GM19328 (cell line): ENCODE data around the gene DENND2C.
A peak's percentile ranks its signal among the peaks of the same experiment; 100 is the strongest.

ENCODE experiments used
- ATAC-seq: cut with Tn5 transposase; IDR thresholded peaks from one replicate; pipeline ENCODE4 v1.9.1; 2021; ENCODE audit warnings: mild to moderate bottlenecking, moderate library complexity; ENCODE audit not compliant: unreplicated experiment

DENND2C gene

DNA sequence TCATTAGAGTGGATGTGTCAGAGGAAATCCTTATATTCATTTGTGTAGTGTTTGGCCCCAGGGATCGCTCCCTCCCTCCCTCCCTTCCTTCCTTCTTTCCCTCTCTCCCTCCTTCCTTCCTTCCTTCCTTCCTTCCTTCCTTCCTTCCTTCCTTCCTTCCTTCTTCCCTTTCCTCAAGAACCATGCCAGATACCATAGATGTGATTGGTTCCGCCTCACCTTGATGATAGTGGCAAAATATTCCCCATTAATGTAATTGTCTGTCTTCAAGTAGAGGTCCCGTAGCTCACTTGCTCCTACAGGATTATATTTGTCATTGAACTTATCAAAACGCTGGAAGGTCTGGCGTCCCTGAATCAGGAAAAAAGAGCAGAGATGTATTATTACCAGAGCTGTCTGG is 7.8 kb upstream of the DENND2C start:
- no peak for ATAC-seq

- ATAC-seq = no peak
Measured at GRCh38 chr1:114676115-114676514, 6.3 kb upstream of the DENND2C start.

DNA sequence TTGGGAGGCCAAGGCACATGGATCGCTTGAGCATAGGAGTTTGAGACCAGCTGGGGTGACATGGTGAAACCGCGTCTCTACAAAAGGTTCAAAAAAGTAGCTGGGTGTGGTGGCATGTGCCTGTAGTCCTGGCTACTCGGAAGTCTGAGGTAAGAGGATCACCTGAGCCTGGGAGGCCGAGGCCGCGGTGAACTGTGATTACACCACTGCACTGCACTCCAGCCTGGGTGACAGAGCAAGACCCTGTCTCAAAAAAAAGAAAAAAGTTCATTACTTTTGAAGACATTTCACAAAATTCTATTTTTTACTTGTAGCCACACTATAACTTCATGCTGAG is 2.1 kb upstream of the DENND2C start:
- no peak for ATAC-seq

DNA sequence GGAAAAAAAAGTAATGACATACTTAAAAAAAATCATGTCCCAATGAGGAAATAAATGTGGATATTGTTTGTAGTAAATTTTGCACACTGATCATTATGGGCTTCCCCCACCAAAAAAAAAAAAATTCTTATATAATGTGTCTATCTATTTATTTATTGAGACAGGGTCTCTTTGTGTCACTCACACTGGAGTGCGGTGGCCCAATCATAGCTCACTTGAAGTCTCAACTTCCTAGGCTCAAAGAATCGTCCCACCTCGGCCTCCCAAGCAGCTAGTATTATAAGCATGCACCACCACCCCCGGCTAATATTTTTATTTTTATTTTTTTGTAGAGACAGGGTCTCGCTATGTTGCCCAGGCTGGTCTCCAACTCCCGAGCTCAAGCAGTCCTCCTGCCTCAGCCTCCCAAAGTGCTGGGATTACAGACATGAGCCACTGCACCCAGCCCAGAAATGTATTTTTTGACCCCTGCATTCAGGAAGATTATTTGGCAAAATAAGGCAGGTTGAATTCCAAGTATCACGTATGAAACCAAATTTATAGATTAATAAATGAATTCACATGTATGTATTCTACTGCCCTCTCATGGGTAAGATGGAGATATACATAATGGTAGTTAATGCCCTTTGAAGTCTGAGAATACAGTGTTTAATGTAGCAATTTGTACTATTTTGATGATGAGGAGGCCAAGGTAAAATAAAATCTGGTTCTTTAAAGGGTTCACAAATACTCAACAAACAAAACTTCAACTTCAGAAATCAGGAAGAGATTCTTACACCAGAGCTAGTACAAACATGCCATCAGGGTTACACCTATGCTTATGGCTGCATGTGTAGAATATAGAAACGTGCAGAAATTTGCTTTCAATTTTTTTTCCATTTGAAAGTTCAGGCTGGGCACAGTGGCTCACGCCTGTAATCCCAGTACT is 1.4 kb upstream of the DENND2C start:
- no peak for ATAC-seq

GRCh38 chr1:114670083-114671010 is 498 bp upstream of the DENND2C start:
- ATAC-seq = peak; percentile 99

DNA sequence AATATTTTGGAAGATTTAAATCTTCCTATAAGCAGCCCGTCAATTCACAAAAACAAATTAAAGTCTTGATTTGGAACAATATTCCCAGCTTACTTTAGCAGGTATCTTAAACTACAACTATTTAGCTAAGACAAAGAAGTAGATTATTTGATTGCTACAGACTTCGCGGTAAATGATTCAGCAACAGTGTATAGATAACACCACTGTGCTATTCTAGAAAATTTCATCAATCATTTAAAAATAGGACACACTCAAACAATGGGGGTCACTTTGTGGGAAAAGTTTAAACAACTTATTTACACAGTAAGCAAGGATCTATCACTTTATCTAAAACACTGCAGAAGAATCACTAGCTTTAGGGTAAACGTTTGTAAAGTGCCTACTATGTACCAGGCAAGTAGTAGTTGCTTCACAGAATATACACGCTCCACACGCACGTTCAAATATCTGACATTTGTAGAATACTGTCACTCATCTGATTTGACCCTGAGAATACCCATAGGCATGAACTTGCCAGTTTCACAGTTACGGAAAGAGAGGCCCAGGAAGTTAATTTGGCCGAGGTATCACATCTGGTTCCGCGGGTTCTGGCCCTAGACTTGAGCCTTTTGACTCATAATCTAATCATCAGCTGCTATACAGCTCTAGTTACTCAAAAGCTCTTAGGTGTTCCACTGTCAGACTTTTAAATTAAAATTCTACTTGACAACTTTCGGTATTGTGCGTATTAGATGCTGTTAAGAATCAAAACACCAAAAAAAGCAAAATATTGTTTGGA is 876 bp downstream of the DENND2C start:
- no peak for ATAC-seq

DNA sequence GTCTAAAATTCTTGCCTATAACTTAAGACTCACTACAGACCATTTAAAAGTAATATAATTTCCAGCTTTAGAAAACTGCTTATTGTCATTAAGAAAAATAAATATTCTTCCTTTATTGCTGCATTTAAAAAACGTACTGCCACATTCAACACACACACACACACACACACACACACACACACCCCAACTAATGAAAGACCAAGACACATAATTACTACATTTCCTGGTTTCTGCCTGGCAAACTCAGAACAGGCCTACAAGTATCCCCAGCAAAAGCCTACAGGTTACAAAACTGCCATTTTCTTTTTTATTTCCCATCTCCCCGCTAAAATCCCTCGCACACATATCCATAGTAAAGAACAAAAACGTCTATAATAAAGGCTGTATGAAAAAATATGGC is 1.5 kb downstream of the DENND2C start:
- ATAC-seq = no peak

- no peak for ATAC-seq
Measured at GRCh38 chr1:114666954-114667353, 2.9 kb downstream of the DENND2C start.

GRCh38 chr1:114660238-114660637 is 9.6 kb downstream of the DENND2C start:
- no peak for ATAC-seq

DNA sequence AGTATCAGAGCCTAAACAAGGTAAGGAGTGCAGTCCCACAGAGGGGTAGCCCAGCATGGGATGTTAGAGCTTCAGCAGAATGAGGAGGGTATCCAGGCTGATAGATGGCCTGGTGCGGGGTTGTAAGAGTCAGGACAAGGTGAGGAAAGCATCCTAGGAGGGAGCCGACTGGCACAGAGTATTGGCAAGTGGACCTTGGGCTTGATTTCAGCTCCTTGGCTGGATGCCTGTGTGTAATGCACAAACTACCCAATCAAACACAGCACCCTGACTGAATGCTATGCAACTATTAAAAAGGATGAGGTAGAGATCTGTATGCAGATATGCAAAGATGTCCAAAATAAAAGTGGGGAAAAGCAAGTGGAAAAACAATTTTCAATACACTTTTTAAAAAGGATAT is 18.0 kb downstream of the DENND2C start:
- no peak for ATAC-seq

DNA sequence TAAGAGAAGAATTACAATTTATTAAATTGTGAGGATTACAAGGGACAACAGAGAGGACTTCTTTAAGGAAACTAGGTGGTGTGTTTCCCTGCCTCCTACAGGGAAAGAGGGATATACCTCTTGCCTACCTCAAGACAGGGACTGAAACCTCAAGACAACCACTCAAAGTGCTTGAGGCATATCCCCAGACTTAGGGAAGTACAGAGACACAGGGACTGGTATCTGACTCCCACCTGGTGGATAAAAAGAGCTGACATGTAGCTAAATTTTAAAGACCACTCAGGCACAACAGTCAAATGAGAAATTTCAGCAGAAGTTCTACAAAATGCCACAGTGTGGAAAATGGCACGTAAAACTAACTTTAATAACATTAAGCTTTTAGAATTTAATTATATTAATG is 21.3 kb downstream of the DENND2C start:
- no peak for ATAC-seq

DNA sequence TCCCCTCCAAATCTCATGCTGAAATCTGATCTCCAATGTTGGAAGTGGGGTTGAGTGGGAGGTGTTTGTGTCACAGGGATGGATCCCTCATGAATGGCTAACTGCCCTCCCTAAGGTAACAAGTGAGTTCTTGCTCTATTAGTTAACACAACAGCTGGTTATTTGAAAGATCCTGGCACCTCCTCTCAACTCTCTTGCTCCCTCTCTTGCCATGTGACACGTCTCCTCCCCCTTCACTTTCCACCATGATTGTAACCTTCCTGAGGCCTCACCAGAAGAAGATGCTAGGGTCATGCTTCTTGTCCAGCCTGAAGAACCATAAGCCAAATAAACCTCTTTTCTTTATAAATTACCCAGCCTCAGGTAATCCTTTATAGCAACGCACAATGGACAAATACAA is 28.5 kb downstream of the DENND2C start:
- no peak for ATAC-seq

DNA sequence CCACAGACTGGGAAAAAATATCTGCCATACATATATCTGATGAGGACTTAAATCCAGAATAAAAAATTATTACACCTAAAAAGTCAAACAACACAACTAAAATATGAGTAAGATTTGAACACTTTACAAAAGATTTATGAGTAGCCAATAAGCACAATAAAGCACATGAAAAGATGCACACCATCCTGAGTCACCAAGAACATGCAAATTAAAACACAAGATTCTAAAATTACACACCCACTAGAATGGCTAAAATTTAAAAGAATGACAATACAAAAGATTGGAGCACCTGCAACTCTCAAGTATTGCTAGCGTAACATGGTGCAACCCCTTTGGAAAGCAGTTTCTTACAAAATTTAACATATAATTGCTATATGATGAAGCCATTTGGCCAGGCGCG is 30.9 kb downstream of the DENND2C start:
- no peak for ATAC-seq

DNA sequence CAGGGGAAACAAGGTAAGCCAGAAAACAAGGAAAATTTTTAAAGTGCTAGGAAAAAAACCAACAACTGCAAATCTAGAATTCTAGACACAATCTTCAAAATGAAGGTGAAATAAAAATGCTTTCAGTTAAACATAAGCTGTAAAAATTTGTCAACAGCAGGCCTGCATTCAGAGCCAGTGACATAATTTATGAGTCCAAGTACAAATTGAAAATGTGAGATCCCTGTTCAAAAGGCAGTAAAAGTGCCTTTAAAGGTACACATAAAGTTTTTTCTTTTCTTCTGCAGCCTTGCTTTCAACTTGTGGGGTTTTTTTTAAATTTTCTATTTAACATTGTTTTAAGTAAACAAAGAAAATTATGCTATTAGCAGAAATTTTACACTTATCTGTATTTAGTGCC is 37.4 kb downstream of the DENND2C start:
- ATAC-seq = no peak

DNA sequence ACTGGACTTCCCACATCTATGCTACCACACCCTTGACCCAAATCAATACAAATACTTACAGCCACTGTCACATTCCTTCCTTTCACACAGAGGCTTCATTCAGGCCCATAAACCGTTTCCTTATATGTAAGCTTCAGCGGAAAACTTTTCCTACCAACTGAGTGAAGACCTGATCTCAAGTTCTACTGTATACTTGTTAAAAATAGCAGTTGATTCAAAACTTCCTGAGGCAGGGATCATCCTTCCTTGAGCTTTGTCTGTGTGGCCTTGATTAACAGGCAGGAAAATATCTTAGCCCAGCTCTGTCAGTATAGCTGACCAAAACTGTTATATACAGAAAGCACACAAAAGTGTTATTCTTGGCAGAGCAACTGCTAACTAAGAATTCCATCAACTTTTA is 42.7 kb downstream of the DENND2C start:
- ATAC-seq = no peak

DNA sequence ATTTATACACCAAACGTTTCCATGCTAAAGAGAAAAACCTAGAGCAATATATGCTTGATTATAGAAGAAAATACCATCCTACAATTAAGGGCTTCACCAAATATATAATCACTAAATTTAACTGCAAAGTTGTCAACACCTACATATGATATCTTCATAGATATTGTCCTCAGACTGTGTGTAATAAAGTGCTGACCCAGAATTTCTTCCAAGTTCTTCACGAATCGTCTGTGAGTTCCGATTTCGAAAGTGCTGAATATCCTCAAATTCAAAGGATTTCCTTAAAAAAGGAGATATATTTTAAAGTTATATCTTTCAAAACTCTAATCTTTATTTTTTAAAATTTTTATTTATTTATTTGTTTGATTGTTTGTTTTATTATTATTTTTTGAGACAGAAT is 46.5 kb downstream of the DENND2C start:
- no peak for ATAC-seq

DNA sequence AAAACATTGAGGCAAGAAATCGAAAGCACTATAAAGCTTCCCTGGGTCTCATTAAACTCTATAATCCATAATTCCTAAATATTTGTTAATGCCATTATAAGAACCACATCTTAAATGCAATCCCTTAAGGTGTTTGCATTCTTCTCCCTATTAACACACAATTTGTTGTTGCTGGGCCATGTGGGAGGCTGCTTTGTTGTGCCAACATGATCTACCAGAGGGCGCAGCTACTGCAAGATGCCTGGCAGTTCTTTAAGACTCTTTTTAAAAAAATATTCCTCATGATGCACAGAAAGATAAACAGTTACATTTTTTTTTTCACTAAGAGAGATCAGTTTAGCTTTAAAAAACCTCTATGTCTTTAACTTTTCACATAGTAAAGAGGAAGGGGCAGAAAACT is 49.4 kb downstream of the DENND2C start:
- no peak for ATAC-seq

GRCh38 chr1:114618606-114619005 is 51.2 kb downstream of the DENND2C start:
- no peak for ATAC-seq

DNA sequence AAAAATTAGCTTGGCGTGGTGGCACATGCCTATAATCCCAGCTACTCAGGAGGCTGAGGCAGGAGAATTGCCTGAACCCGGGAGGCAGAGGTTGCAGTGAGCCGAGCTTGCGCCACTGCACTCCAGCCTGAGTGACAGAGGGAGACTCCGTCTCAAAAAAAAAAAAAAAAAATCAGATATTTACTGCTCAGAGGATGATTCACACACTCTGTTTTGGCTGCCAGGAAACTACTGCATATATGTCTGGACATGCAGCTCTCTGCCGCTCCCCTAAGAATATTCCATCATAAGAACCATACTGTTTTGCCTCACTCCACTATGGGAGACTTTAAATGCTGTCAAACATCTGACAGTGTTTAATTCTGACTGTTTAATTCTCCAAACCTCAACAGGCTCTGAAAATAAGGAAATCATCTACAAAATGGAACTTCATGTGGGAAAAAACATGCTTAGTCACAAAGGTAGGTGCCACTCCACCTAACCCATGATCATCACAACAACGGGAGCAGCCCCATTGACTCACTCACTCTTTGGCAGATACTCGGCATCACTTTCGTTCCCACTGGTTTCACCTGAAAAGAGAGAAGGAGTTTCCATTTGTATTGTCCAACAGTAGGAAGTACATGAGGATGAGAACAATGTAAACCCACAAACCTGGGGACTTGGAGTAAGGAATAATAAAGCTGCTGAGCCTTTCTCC is 59.2 kb downstream of the DENND2C start:
- ATAC-seq = no peak

DNA sequence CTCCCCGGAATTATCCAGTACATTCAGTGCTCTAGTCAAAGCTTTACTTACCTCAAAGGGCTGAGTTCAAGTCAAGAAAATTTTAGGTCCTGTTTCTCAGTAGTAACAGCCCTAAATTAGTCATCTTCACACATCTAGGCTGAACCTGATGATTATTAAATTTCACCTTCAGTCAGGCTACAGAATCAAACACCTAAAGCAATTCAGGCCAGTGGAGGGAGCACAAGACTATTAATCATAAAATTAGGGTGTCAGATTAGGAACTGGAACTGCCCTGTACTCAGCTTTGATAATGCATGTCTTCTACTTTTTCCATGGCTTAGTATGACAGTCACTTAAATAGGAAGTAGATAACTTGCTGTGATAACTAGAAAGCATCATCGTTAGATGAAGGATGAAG is 60.0 kb downstream of the DENND2C start:
- no peak for ATAC-seq

DNA sequence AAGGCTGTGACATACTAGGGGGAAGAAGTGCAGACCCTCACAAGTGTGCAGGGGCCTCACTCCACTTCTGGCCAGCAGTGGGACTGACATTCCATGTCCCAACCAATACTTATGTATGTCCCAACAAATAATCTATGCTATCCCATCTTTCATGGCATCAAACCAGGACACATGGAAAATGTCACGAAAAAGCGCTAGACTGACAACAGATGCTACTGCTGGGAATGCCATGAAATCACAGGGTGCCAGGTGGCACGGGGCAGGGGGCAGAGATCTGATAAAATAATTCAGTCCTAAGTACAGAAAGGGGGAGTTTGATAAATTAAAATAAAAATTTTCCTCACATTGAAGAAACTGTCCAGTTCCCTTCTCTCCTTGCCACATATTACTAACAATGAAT is 60.8 kb downstream of the DENND2C start:
- ATAC-seq = no peak
